NCI-H2227 treated with DMSO at 0.1 percent for 48 hours (cell line): ENCODE measurements around the gene VPS4B.

ENCODE experiments used
- DNase-seq: peaks from one replicate; lab custom pipeline; 2025; lab: John Stamatoyannopoulos, UW

The VPS4B gene

DNA sequence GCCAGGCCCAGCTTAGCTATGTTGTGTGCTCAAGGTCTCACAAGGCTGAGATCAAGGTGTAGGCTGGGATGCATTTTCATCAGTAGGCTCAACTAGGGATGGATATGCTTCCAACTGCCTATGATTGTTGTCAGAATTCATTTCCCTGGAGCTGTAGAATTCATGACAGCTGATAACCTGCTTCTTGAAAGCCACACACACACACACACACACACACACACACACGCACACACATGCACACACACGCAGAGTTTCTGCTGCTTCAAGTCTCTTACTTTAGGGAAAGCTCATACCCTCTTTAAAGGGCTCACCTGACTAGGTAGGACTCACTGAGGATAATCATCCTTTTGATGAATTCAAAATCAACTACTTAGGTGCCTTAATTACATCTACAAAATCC lies 8.2 kb upstream of the VPS4B start:
- DNase-seq = no peak

DNA sequence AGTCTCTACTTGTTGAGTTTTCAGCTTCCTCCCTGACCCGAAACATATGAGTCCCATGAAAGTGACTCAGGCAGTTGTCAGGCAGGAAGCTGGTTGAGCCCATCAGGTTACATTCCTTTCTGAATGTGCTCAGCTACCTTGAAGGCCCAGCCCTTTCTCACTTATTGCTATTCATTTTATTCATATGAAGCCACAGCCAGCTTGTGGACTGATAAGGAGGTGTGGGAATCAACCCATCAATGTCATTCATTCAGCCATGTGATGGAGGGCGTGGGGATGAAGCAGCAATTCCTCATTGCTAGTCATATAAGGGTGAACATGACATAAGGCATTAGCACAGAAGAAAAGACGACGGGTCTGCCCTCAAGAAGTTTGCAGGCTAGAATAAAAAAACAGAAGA lies 5.3 kb upstream of the VPS4B start:
- no peak for DNase-seq

DNA sequence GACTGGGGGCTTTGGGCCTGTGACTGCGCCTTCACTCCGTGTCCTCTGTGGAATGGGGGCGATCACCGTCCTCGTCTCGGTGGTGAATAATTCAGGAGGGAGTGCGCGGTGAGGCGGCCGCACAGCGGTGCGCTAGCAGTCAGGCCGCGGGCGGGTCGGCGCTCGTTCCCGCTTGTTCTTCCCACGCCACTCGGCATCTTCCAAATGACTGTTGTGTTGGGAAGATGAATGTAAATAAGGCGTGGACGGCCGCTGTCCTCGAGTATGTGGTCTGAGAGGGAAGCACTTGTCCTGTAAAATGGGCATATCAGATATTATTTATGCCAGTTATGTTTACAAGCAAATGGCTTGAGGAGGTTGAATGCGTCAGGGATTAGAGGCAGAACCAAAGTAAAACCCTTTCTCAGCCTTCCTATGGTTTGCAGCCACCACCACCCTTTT lies 608 bp upstream of the VPS4B start:
- no peak for DNase-seq

DNA sequence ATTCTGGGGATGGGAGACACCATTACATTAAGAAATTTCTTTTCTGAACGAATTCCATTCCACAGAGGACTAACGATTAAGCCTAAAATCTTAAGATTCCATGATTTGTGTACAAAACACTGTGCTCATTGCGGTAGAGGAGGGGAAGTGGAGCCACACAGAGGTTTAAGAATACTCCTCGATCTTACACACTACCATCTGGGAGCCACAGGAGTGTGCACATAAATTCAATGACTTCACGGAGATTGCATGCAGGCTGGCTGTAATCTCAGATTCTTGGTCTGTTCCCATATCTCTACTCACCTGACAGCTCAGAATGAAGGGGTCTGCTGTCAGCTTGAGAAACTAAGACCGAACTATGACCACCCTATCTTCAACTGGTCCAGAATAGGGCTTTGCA lies 762 bp downstream of the VPS4B start:
- DNase-seq = no peak

GRCh38 chr18:63412953-63413352 lies 9.3 kb downstream of the VPS4B start:
- no peak for DNase-seq

- no peak for DNase-seq
These were observed 11.5 kb downstream of the VPS4B start for GRCh38 chr18:63410792-63411191.

GRCh38 chr18:63409301-63409700 lies 13.0 kb downstream of the VPS4B start:
- DNase-seq = no peak

DNA sequence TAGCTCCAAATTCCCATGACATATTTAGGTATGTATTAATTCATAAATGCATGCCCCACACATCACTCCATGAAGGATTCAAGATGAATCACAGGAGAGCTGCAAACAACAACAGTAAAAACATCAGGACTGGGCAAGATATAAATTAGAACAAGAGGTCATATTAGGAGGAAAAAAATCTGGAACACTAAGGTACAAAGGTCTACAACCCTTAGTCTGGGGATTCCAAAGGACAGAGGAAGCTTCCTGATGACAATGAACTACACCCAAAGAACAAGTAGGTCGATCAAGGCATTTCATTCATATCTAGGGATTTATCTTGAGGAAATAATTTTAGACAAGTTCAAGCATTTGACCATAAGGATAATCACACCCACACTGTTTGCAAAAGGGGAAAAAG lies 14.5 kb downstream of the VPS4B start:
- DNase-seq = no peak

GRCh38 chr18:63405986-63406385 lies 16.3 kb downstream of the VPS4B start:
- no peak for DNase-seq

DNA sequence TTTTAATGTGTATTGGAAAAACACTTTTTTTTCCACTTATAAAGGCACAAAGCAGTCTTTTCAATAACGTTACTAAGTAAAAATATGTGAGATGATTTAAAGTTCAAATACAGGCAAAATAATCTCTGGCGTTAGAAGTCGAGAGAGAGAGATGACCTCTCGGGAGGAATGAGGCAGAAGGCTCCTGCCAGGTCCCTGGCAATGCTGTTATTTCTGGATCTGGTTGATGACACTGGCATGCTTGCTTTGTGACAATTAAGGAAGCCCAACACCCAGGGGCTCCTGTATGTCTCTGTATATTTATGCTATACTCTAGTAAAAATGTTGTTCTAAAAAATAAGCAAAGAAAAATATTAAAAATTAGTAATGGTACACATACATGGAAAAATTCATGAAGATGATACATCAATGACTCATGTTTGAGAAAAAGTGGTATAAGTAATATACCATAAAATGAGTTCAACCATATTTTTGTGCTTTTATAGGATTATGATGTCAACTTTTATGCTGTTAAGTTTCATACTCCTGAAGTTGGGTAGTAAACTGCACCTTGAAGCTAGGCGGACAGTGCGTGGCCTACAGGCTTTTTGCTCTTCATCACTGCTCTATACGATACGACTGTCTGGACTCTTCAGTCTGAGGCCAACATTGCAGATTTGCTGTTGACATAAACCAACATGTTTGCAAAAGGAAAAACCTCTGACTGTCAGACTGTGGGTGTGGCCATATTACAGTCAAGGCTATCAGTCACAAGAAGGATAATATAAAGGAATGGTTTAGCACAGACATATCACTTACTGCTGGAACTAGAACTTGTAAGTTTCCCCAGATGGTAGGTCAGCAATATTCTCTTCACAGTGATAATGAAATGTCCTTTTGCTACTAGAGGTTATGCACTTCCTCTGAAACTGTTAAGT lies 19.8 kb downstream of the VPS4B start:
- DNase-seq = no peak

DNA sequence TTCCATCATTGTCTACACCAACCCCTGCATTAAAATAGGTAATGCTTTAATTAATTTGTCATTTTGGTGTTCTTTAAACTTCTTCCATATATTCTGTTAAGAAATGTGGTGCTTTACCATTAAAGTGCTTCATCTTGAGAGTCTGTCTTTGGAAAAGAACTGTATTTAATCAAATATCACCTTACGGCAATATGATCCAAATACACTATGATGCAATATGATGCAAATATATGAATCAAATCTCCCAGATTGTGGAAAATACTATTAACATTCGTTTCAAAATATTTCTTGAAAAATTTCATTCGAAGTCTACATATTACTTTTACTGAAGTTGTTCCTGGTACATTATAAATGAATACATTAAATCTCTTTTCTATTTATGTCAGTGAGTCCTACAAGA lies 23.0 kb downstream of the VPS4B start:
- DNase-seq = no peak

GRCh38 chr18:63397349-63397748 lies 24.9 kb downstream of the VPS4B start:
- DNase-seq = no peak

DNA sequence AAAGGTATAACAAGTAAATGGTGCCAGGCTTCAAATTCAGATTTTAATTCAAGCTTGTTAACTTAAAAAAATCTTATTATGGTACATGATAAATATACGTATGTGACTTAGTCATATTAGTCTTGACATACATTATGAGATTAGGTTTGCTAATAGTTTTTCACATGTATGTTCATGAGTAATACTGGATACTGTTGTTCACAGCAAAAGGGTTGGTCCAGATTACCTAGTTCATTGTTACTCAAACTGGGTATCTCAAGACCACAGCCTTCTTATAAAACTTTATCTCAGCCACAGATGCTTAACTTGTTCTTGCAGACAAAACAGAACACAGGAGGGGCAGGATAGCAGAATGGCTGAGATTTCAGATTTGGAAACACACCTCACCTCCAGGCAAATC lies 26.8 kb downstream of the VPS4B start:
- no peak for DNase-seq

DNA sequence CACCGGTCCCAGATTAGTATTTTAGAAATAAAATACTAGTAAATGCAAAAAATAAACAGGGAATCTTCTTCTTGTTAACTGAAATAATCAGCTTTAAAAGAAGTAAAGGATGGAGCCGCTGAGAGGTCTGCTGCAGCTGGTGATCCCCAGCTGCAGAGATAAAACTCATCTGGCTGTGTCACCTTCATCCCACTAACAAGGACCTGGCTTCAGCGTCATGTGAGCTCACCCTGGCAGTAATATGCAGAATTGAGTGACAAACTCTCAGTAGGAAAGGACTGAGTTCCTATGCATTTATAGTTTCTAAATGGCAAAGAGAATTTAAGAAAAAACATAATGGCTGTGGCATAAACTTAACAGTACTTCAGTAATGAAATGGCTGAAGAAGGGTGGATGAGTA lies 27.3 kb downstream of the VPS4B start:
- no peak for DNase-seq

GRCh38 chr18:63387861-63388260 lies 34.4 kb downstream of the VPS4B start:
- DNase-seq = no peak

DNA sequence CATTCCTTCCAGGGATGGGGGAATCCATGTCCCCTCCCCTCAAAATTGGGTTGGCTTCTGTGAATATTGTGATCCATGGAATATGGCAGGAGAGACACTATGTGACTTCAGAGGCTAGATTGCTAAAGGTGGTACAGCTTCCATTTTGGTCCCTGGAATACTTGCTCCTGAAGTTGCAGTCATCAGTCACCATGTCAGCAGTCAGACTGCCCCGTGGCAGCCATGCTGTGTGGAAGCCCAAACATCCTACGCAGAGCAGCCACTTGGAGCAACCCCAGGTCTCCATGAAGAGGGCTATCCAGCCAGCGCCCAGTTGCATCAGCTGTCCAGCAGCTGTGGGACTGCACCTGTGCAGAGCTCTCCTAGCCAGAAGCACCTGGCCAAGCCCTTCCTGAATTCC lies 39.4 kb downstream of the VPS4B start:
- DNase-seq = no peak

GRCh38 chr18:63379639-63379962 lies 42.7 kb downstream of the VPS4B start:
- DNase-seq = no peak

- DNase-seq = no peak
These were observed 43.2 kb downstream of the VPS4B start for GRCh38 chr18:63378919-63379638.

DNA sequence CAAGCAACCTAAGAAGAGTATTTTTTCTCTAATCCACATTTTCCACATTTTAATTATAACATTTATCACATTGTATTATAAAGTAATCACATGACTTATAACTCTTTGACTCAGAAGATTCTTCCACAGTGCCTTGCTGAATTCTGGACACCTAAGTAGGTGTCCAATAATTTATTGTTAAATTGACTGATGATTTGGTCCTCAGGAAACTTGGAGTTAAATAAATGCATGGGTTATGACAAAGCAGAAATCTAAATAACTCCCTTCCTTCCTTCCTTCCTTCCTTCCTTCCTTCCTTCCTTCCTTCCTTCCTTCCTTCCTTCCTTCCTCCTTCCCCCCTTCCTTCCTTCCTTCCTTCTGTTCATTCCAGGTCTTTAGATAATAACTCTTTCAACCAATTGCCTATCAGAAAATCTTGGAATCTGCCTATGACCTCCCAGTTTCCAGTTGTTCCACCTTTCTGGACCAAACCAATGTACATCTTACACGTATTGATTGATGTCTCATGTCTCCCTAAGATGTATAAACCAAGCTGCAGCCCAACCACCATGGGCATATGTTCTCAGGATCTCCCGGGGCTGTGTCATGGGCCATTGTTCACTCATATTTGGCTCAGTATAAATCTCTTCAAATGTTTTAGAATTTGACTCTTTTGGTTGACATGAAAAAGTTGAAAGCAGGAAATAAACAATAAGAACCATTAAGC lies 44.8 kb downstream of the VPS4B start:
- no peak for DNase-seq

GRCh38 chr18:63376538-63376937 lies 45.7 kb downstream of the VPS4B start:
- DNase-seq = no peak

- no peak for DNase-seq
These were observed 47.7 kb downstream of the VPS4B start for GRCh38 chr18:63374540-63374939.

GRCh38 chr18:63373161-63373560 lies 49.1 kb downstream of the VPS4B start:
- no peak for DNase-seq

DNA sequence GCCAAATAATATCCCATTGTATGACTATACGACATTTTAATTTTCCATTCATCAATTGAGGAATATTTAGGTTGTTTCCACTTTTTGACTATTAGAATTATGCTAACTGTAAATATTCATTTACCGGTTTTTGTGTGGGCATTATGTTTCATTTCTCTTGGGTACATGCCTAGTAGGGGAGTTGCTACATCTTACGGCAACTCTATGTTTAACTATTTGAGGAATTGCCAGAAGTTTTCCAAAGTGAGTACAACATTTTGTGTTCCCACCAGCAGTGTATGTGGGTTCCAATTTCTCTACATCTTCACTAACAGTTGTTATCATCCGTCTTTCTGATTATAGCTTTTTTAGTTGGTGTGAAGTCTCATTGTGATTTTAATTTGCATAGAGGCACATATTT lies 53.7 kb downstream of the VPS4B start:
- DNase-seq = no peak
